VCaP (cell line): ENCODE results near the gene DGCR6L.
"Not testable (repeated sequence)": the region's sequence is repeated elsewhere in the genome, so short reads cannot be mapped to it uniquely, and the experiment has no call there.

Source experiments
- H3K27ac ChIP-seq: fragments of 450-650 bp; 2 replicates; pipeline ENCODE4 v1.5.1; 2017
- CTCF ChIP-seq: fragments of 450-650 bp; conservative IDR thresholded peaks from 2 replicates; pipeline ENCODE4 v1.5.1; 2017; ENCODE audit warnings: mild to moderate bottlenecking, moderate library complexity

The DGCR6L gene

GRCh38 chr22:20317402-20318042 is 2.3 kb downstream of the DGCR6L start:
- H3K27ac ChIP-seq, result not testable (repeated sequence)
- peak; percentile 76 for TF ChIP-seq CTCF

GRCh38 chr22:20316844-20317401 is 2.9 kb downstream of the DGCR6L start:
- H3K27ac ChIP-seq, result no peak overlapping the region
- no peak for TF ChIP-seq CTCF

- no peak overlapping the region for H3K27ac ChIP-seq
- TF ChIP-seq CTCF, result no peak
Observed at GRCh38 chr22:20316217-20316843, 3.5 kb downstream of the DGCR6L start.

DNA sequence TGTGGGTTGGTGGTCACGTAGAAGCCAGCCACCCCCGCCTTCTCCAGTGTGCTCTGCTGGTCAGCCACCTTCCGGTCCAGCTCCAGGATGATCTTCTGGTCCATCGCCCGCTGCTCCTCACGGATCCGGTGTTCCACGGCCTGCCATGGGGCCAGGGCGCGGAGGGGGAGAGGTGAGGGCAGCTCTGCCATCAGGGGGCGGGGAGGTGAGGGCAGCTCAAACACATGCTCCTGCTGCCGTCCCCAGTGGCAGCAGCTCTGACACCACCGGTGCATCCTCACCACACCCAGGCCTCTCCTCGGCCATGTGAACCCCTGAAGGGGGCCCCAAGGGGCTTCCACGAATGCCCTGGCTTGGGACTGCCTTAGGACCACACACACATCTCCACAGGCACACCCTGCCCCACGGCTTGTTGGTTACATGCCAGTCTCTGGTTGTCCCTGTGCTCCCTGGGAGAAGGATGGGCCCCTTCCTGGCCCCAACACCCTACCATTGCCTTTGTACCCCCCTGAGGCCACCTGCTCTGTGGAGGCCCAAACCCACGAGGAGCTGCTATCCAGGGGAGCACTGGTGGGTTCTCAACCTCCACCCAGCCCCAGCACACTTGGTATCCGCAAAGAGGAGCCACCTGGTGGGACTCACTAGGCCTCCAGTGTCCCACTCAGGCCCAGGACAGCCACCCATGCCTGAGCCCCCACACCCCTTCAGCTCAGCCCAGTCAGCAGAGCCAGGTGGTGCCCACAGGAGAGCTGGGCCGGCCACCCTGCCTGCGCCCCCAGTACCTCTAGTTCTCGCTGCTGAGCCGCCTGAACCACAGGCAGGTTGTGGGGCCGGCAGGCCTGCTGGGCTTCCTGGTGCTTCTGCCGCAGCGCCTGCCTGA is 4.3 kb downstream of the DGCR6L start:
- H3K27ac ChIP-seq, result no peak overlapping the region
- no peak for TF ChIP-seq CTCF

GRCh38 chr22:20314741-20315336 is 5.0 kb downstream of the DGCR6L start:
- H3K27ac ChIP-seq, result not testable (repeated sequence)

DNA sequence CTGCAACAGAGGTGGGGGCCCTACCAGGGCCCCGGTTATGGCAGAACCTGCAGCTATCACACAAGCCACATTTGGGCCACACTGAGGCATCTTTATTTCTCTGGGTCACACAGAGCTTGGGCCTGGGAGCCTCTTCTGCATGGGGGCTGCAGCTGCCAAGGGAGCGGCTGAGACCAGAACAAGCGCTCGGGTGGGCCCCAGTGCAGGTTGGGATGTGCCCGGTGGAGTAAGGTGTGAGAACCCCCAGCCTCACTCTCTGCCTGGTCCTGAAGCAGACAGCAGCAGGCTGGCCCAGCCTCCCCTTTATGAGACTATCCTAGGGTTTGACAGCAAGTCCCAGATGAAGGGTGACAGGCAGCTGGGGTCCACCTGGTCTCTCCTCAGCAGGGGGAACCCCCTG is 5.7 kb downstream of the DGCR6L start:
- not testable (repeated sequence) for H3K27ac ChIP-seq

DNA sequence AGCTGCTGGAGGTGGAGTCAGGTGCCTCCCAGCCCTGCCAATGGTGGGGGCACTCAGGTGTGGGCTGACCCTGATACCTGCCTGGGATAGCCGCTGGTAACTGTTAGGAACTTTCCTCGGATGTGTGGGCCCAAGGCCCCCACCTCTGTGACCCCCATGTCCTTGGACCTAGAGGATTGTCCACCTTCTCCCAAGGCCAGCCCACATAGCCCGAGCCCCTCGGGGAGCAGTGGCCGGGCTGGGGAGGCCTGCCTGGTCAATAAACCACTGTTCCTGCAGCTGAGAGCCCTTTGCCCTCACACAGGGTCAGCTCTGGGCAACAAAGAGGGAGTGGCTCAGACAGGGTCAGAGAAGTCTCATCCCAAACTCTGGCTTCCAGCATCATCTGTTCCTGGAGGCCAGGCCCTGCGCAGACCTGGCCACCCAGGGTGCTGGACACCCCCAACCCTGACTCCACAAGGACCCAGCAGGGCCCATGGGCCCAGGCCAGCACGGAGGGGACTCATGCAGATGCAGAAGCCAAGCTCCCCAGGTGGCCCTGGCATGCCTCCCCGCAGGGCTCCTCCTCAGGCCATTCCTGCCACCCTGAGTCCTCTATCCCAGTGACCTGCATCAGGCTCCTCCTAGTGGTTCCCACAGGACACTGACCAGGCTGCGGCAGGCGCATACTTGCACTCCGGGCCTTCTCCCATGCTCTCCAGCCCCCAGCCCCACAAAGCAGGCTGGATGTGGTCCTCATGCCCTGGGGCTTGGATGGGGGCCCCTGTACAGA is 6.4 kb downstream of the DGCR6L start:
- peak; percentile 47 for TF ChIP-seq CTCF

More for the DNA sequence above, 6.4 kb downstream of the DGCR6L start:
- not testable (repeated sequence) for H3K27ac ChIP-seq
